Gastroesophageal sphincter (tissue), 4 donors: ENCODE measurements around the gene SYNPO. TPM values are rescaled to one million over a fixed set of nuclear protein-coding genes. Genes with fewer than 3 reads are reported as not detected.

Experiments
- ATAC-seq: fragments of 150-250 bp; one replicate; pipeline ENCODE4 v1.9.1; 2016; ENCODE audit warnings: mild to moderate bottlenecking, moderate library complexity
- H3K27ac ChIP-seq, 4 donors: fragments of 200-600 bp; sonication (generic) in 3 of 4; 1 replicate in 3 of 4; 2 replicates in 1 of 4; pipeline ENCODE4 v1.5.1; 2016 to 2019
- H3K27me3 ChIP-seq: fragments of 200-600 bp; sonication (generic); one replicate; pipeline ENCODE4 v1.5.1; 2019
- H3K36me3 ChIP-seq, 2 donors: fragments of 200-600 bp; sonication (generic); one replicate each; pipeline ENCODE4 v1.5.1; 2019; ENCODE audit warnings: control low read depth in 1 of 2
- H3K4me1 ChIP-seq, 3 donors: fragments of 200-600 bp; sonication (generic); 1 replicate in 2 of 3; 2 replicates in 1 of 3; pipeline ENCODE4 v1.5.1; 2016 to 2019; ENCODE audit warnings: control low read depth in 2 of 3
- H3K4me3 ChIP-seq, 2 donors: fragments of 200-600 bp; sonication (generic); one replicate each; pipeline ENCODE4 v1.5.1; 2019; ENCODE audit warnings: mild to moderate bottlenecking in 1 of 2, moderate library complexity in 1 of 2
- H3K9me3 ChIP-seq, 3 donors: fragments of 200-600 bp; sonication (generic); one replicate each; pipeline ENCODE4 v1.5.1; 2017 to 2019; ENCODE audit warnings: control low read depth in 2 of 3
- CTCF ChIP-seq, 4 experiments: fragments of 200-600 bp in 2 of 4; fragments of 450-650 bp in 2 of 4; sonication (generic) in 1 of 4; IDR thresholded peaks; one replicate each; pipeline ENCODE4 v1.5.1; 2017 to 2019; ENCODE audit warnings: antibody characterized with exemption in 4 of 4, mild to moderate bottlenecking in 2 of 4, moderate library complexity in 2 of 4
- EP300 ChIP-seq: sonication (generic); formaldehyde crosslinking; IDR thresholded peaks from one replicate; pipeline ENCODE4 v1.6.1; 2017; ENCODE audit warnings: antibody characterized with exemption, mild to moderate bottlenecking
- POLR2A ChIP-seq, 2 donors: fragments of 450-650 bp; IDR thresholded peaks; one replicate each; pipeline ENCODE4 v1.6.1; 2017; ENCODE audit warnings: antibody characterized with exemption in 2 of 2, mild to moderate bottlenecking in 2 of 2, moderate library complexity in 1 of 2
- POLR2AphosphoS5 ChIP-seq: sonication (generic); formaldehyde crosslinking; IDR thresholded peaks from one replicate; pipeline ENCODE4 v1.6.1; 2017; ENCODE audit warnings: antibody characterized with exemption
- WGBS, 2 donors: methylation state at CpG; one replicate each; pipeline ENCODE4 v1.1.5; 2018; ENCODE audit warnings: low coverage in 1 of 2; 5-methylcytosine and 5-hydroxymethylcytosine counted together
- total RNA-seq, 4 donors: library from RNA; depleted of rRNA; stranded (reverse); fragments of >200 nt; gene quantifications; one replicate each; pipeline ENCODE4 v1.1.0, GENCODE V29; 2016

SYNPO gene
- total RNA-seq, 4 donors from 2014 or later: 31.6 to 50.5 (median 37.4) TPM

GRCh38 chr5:150631326-150631701 lies 9.1 kb upstream of the SYNPO start:
- peaks cover 0 to 83% (median 28%) of the 10 kb centered on the region in 3 donors for H3K4me1 ChIP-seq
- H3K27ac ChIP-seq: peak overlapping the region in 1 of 4 donors; percentile 31
- no peak for ATAC-seq
- peaks cover 0 to 9% of the 10 kb centered on the region in 2 donors for H3K36me3 ChIP-seq
- no peak overlapping the region for H3K4me3 ChIP-seq
- TF ChIP-seq CTCF (IDR thresholded peaks at IDR 0.05) (no peak), EP300 (no peak), POLR2A (IDR thresholded peaks at IDR 0.05) (no peak), POLR2AphosphoS5 (no peak)
- 91 to 93% methylated on average over 6 of the region's 6 CpGs for WGBS, 2 donors
- no peaks in the 10 kb centered on the region for H3K27me3 ChIP-seq
- H3K9me3 ChIP-seq: no peaks in the 10 kb centered on the region

GRCh38 chr5:150632305-150633160 lies 7.9 kb upstream of the SYNPO start:
- ATAC-seq: no peak
- Histone ChIP-seq H3K36me3 (peaks cover 0 to 9% of the 10 kb centered on the region in 2 donors), H3K4me1 (peaks cover 0 to 83% (median 22%) of the 10 kb centered on the region in 3 donors), H3K27me3 (no peaks in the 10 kb centered on the region), H3K9me3 (no peaks in the 10 kb centered on the region), H3K4me3 (no peak overlapping the region), H3K27ac (peak overlapping the region in 2 of 4 donors; percentile 12 to 32)
- TF ChIP-seq EP300 (no peak), CTCF (IDR thresholded peaks at IDR 0.05) (no peak), POLR2A (IDR thresholded peaks at IDR 0.05) (no peak), POLR2AphosphoS5 (no peak)
- WGBS, 2 donors: 59% methylated on average over 5 of the region's 10 CpGs; no CpG with 5 or more reads in 1 of the 2 donors

- Histone ChIP-seq H3K27ac (peak overlapping the region in 1 of 4 donors; percentile 12), H3K4me3 (no peak overlapping the region), H3K27me3 (no peaks in the 10 kb centered on the region), H3K4me1 (peaks cover 0 to 83% (median 20%) of the 10 kb centered on the region in 3 donors), H3K36me3 (peaks cover 0 to 9% of the 10 kb centered on the region in 2 donors), H3K9me3 (no peaks in the 10 kb centered on the region)
- no peak for TF ChIP-seq EP300
- TF ChIP-seq POLR2AphosphoS5: no peak
- TF ChIP-seq POLR2A (IDR thresholded peaks at IDR 0.05): no peak
- no peak for TF ChIP-seq CTCF (IDR thresholded peaks at IDR 0.05)
- ATAC-seq: no peak
- 50 to 53% methylated on average over 1 to 2 of the region's 2 CpGs for WGBS, 2 donors
Observed at GRCh38 chr5:150633429-150633828, 7.0 kb upstream of the SYNPO start.

- TF ChIP-seq CTCF (IDR thresholded peaks at IDR 0.05) (no peak), POLR2A (IDR thresholded peaks at IDR 0.05) (no peak), POLR2AphosphoS5 (no peak), EP300 (no peak)
- 65 to 78% methylated on average over 4 of the region's 6 CpGs for WGBS, 2 donors
- peaks cover 4 to 83% (median 41%) of the 10 kb centered on the region in 3 donors for H3K4me1 ChIP-seq
- H3K9me3 ChIP-seq: no peaks in the 10 kb centered on the region
- no peak for ATAC-seq
- H3K27ac ChIP-seq: peak overlapping the region in 3 of 4 donors; percentile 66 to 86 (median 84)
- H3K27me3 ChIP-seq: no peaks in the 10 kb centered on the region
- peaks cover 0 to 7% of the 10 kb centered on the region in 2 donors for H3K36me3 ChIP-seq
- no peak overlapping the region for H3K4me3 ChIP-seq
Observed at GRCh38 chr5:150636391-150637244, 3.8 kb upstream of the SYNPO start.
